Lower lobe of right lung (tissue), 2 donors: ENCODE results near the gene SYT8. TPM values are rescaled to one million over a fixed set of nuclear protein-coding genes. Genes with fewer than 3 reads are reported as not detected.

Experiments
- ATAC-seq, 2 donors: fragments of 200-7000 bp; cut with Tn5 transposase; one replicate each; pipeline ENCODE4 v1.9.1; 2020 to 2022; ENCODE audit warnings: mild to moderate bottlenecking in 2 of 2, moderate library complexity in 2 of 2
- DNase-seq: peaks from one replicate; pipeline ENCODE4 v3.0.0-alpha.2; 2020
- H3K27ac ChIP-seq: fragments of 200-600 bp; one replicate; pipeline ENCODE4 v1.8.0; 2022
- H3K27me3 ChIP-seq: fragments of 200-600 bp; one replicate; pipeline ENCODE4 v1.8.0; 2022; ENCODE audit warnings: low read depth
- H3K36me3 ChIP-seq: fragments of 200-600 bp; one replicate; pipeline ENCODE4 v1.8.0; 2022; ENCODE audit warnings: mild to moderate bottlenecking
- H3K4me1 ChIP-seq: fragments of 200-600 bp; one replicate; pipeline ENCODE4 v1.8.0; 2022
- H3K4me3 ChIP-seq: fragments of 200-600 bp; one replicate; pipeline ENCODE4 v1.8.0; 2022; ENCODE audit warnings: mild to moderate bottlenecking
- H3K9me3 ChIP-seq: fragments of 200-600 bp; one replicate; pipeline ENCODE4 v1.8.0; 2022
- intact Hi-C: fragments of 100-400 bp; cut with DNase I; formaldehyde crosslinking; loops from one replicate; pipeline ENCODE4 v1.11.0; 2022
- total RNA-seq: library from RNA; stranded (reverse); fragmentation: NEBNext Ultra II Directional; extraction: Animal tissue kit (Norgen Biotek cat#: 25700); gene quantifications from one replicate; pipeline ENCODE4 v1.2.1, GENCODE V29; 2021
- TF ChIP-seq, protein P1 (sequence below): fragments of 200-600 bp; IDR thresholded peaks from one replicate; pipeline ENCODE4 v1.8.0; 2022; ENCODE audit warnings: antibody characterized with exemption, mild to moderate bottlenecking
- donor health status: DM: no; HTN: yes; CAD: no; lungs with severe emphysema.

Gene SYT8
- total RNA-seq, 1 donor from 2014 or later = 18.5 TPM

DNA sequence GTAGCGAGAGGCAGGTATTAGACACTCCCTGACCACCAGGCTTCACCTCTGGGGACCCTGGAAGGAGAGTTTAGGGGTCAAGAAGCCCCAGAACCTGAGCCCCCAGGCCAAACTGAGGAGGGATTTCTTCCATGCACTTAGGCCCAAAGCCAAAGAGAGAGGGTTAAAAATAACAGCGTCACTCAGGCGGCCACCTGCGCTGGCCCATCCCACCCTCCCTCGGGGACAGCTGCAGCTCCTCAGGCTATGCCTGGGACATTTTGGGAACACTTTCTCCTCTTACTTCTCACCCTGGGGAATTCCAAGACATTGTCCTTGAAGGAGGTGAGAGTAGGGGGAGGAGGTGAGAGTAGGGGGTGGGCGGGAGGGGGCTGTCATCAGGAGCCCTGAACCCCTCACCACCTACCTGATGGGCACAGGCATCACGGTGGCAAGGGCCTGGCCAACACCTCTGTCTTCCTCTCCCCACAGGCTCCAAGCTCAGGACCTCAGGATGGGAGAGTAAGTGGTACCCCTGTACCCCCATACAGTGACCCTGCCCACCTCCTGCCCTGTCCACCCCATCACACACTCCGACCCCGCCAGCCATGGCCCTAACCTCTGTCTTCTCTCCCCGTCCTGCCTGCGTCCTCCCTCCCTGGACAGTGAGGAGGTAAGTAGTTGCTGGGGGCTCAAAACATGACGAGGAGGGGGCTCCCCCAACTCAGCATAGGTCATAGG lies 4.6 kb downstream of the SYT8 start:
- no peaks in the 10 kb centered on the region for H3K27me3 ChIP-seq
- peaks cover 34% of the 10 kb centered on the region for H3K4me1 ChIP-seq
- intact Hi-C loops = no loop called here
- peak overlapping the region; percentile 87 for H3K27ac ChIP-seq
- no peaks in the 10 kb centered on the region for H3K36me3 ChIP-seq
- H3K9me3 ChIP-seq = no peaks in the 10 kb centered on the region
- no peak overlapping the region for H3K4me3 ChIP-seq
- DNase-seq (no peak), ATAC-seq (peak in 1 of 2 donors; percentile 2)
- TF ChIP-seq, protein P1, sequence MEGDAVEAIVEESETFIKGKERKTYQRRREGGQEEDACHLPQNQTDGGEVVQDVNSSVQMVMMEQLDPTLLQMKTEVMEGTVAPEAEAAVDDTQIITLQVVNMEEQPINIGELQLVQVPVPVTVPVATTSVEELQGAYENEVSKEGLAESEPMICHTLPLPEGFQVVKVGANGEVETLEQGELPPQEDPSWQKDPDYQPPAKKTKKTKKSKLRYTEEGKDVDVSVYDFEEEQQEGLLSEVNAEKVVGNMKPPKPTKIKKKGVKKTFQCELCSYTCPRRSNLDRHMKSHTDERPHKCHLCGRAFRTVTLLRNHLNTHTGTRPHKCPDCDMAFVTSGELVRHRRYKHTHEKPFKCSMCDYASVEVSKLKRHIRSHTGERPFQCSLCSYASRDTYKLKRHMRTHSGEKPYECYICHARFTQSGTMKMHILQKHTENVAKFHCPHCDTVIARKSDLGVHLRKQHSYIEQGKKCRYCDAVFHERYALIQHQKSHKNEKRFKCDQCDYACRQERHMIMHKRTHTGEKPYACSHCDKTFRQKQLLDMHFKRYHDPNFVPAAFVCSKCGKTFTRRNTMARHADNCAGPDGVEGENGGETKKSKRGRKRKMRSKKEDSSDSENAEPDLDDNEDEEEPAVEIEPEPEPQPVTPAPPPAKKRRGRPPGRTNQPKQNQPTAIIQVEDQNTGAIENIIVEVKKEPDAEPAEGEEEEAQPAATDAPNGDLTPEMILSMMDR = no peak

- Histone ChIP-seq H3K36me3 (no peaks in the 10 kb centered on the region), H3K9me3 (no peaks in the 10 kb centered on the region), H3K27me3 (no peaks in the 10 kb centered on the region), H3K4me1 (peaks cover 35% of the 10 kb centered on the region), H3K4me3 (peak overlapping the region; percentile 34), H3K27ac (peak overlapping the region; percentile 87)
- TF ChIP-seq, protein P1 = no peak
- peak; percentile 47 to 66 for ATAC-seq
- intact Hi-C loops = no loop called here
- peak; percentile 89 for DNase-seq
These were observed 5.4 kb downstream of the SYT8 start for GRCh38 chr11:1839924-1840779.

DNA sequence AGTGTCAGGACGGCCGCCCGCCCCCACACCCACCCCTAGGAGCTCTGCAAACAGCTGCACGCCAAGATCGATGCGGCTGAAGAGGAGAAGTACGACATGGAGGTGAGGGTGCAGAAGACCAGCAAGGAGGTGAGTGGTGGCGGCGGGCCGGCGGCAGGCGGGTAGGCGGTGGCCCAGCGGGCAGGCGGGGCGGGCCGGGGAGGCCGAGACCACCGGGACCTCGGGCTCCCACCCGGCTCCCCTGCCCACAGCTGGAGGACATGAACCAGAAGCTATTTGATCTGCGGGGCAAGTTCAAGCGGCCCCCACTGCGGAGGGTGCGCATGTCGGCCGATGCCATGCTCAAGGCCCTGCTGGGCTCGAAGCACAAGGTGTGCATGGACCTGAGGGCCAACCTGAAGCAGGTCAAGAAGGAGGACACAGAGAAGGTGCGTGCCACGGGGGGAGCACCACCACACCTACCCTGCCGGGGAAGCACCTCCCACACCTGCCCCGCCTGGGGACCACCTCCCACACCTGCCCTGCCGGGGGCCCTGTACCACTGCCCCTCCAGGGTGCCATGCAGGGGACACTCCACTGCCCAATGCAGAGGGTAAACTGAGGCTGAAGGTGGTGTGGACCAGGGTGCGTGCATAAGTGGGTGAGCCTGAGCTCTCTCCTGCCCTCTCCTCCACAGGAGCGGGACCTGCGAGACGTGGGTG lies 6.1 kb downstream of the SYT8 start:
- ATAC-seq = no peak
- Histone ChIP-seq H3K4me3 (peak overlapping the region; percentile 34), H3K4me1 (peaks cover 43% of the 10 kb centered on the region), H3K27me3 (no peaks in the 10 kb centered on the region), H3K36me3 (no peaks in the 10 kb centered on the region), H3K27ac (peak overlapping the region; percentile 87), H3K9me3 (no peaks in the 10 kb centered on the region)
- peak; percentile 42 for DNase-seq
- TF ChIP-seq, protein P1 = no peak
- intact Hi-C loops = no loop called here

DNA sequence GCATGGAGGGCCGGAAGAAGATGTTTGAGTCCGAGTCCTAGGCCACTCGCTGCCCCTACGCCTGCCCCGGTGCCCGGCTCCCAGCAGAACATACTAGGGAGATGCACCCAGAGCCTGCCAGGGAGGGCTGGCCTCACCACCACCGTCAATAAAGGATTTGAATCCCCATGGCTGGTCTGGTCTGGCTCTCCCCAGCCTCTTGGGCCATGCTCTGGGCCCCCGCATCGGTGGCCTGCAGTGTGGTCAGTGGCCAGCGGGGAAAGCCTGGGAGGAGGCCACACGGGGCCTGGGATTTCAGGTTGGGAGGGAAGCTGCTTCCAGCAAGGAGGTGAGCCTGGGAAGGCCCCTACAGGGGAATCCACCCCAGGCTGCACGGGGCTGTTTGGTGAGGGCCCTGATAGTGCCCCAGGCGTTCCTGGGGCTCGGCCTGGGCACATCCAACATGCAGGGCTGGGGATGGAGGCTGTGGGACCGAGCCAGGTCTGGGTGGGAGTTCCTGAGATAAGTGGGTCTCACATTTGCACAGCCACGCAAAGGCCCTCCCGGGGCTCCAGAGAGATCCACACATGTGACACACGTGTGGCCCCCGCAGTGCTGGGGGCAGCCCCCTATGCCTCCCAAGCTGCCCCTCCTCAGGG lies 6.8 kb downstream of the SYT8 start:
- Histone ChIP-seq H3K36me3 (no peaks in the 10 kb centered on the region), H3K4me3 (no peak overlapping the region), H3K27ac (no peak overlapping the region), H3K27me3 (no peaks in the 10 kb centered on the region), H3K9me3 (no peaks in the 10 kb centered on the region), H3K4me1 (peaks cover 48% of the 10 kb centered on the region)
- intact Hi-C loops = no loop called here
- no peak for ATAC-seq
- TF ChIP-seq, protein P1 = no peak
- DNase-seq = peak; percentile 40
